ENCODE measurements around the gene DLG2.

GRCh38 chr11:83970061-83970671 is 1657.0 kb downstream of the DLG2 start:
- no peak for TF ChIP-seq EZH2 (optimal IDR thresholded peaks at IDR 0.05; ENCODE audit: low read depth, low read length)
- TF ChIP-seq CTCF (IDR thresholded peaks at IDR 0.05; ENCODE audit: low read length), result no peak

Measured in MM.1S (cell line).